ENCODE measurements around the gene UBE2K. TPM values are rescaled to one million over a fixed set of nuclear protein-coding genes. Genes with fewer than 3 reads are reported as not detected.
"Not testable (repeated sequence)": the region's sequence is repeated elsewhere in the genome, so short reads cannot be mapped to it uniquely, and the experiment has no call there.

Gene UBE2K
- total RNA-seq: 100 to 1,000 TPM in 1 of 2 experiments, 10 to 100 TPM in 1; 92.7 to 102 TPM

GRCh38 chr4:39697740-39698423 lies at the start of gene UBE2K:
Gene UBE2K, plus strand, starts transcription at chr4:39698136. Its CDS starts 192 bp downstream, at chr4:39698328.
- H3K36me3 Mint-ChIP-seq: peaks cover 20% of the 10 kb centered on the region
- peak within 1 kb of the TSS; percentile 96 for H3K27ac Mint-ChIP-seq
- no peaks in the 10 kb centered on the region for H3K9me3 Mint-ChIP-seq
- peak within 1 kb of the TSS; percentile 96 for H3K4me3 Mint-ChIP-seq
- peak; percentile 93 for DNase-seq
- H3K27me3 Mint-ChIP-seq: no peaks in the 10 kb centered on the region
- peaks cover 29% of the 10 kb centered on the region for H3K4me1 Mint-ChIP-seq

- H3K4me1 Mint-ChIP-seq: no peaks in the 10 kb centered on the region
- no peak overlapping the region for H3K4me3 Mint-ChIP-seq
- no peak for DNase-seq
- no peak overlapping the region for H3K27ac Mint-ChIP-seq
- H3K9me3 Mint-ChIP-seq: no peaks in the 10 kb centered on the region
- H3K36me3 Mint-ChIP-seq: no peaks in the 10 kb centered on the region
- H3K27me3 Mint-ChIP-seq: no peaks in the 10 kb centered on the region
Observed at GRCh38 chr4:39648213-39648612, 49.7 kb upstream of the UBE2K start.

- H3K27me3 Mint-ChIP-seq: no peaks in the 10 kb centered on the region
- no peaks in the 10 kb centered on the region for H3K4me1 Mint-ChIP-seq
- no peak overlapping the region for H3K27ac Mint-ChIP-seq
- H3K36me3 Mint-ChIP-seq: no peaks in the 10 kb centered on the region
- no peak for DNase-seq
- H3K4me3 Mint-ChIP-seq: no peak overlapping the region
- H3K9me3 Mint-ChIP-seq: no peaks in the 10 kb centered on the region
Observed at GRCh38 chr4:39648827-39649558, 48.9 kb upstream of the UBE2K start.

GRCh38 chr4:39649639-39650265 lies 48.2 kb upstream of the UBE2K start:
- H3K9me3 Mint-ChIP-seq: no peaks in the 10 kb centered on the region
- no peak for DNase-seq
- H3K27ac Mint-ChIP-seq: no peak overlapping the region
- no peaks in the 10 kb centered on the region for H3K36me3 Mint-ChIP-seq
- no peaks in the 10 kb centered on the region for H3K27me3 Mint-ChIP-seq
- no peaks in the 10 kb centered on the region for H3K4me1 Mint-ChIP-seq
- no peak overlapping the region for H3K4me3 Mint-ChIP-seq

- not testable (repeated sequence) for H3K36me3 Mint-ChIP-seq, H3K27me3 Mint-ChIP-seq, DNase-seq, H3K9me3 Mint-ChIP-seq, H3K4me1 Mint-ChIP-seq, H3K4me3 Mint-ChIP-seq, H3K27ac Mint-ChIP-seq
Observed at GRCh38 chr4:39651586-39651985, 46.4 kb upstream of the UBE2K start.

GRCh38 chr4:39655211-39655610 lies 42.7 kb upstream of the UBE2K start:
- no peaks in the 10 kb centered on the region for H3K36me3 Mint-ChIP-seq
- no peak overlapping the region for H3K4me3 Mint-ChIP-seq
- H3K27ac Mint-ChIP-seq: no peak overlapping the region
- peaks cover 4% of the 10 kb centered on the region for H3K4me1 Mint-ChIP-seq
- no peaks in the 10 kb centered on the region for H3K27me3 Mint-ChIP-seq
- no peak for DNase-seq
- no peaks in the 10 kb centered on the region for H3K9me3 Mint-ChIP-seq

- peaks cover 4% of the 10 kb centered on the region for H3K4me1 Mint-ChIP-seq
- no peak overlapping the region for H3K27ac Mint-ChIP-seq
- no peaks in the 10 kb centered on the region for H3K9me3 Mint-ChIP-seq
- no peak for DNase-seq
- H3K27me3 Mint-ChIP-seq: no peaks in the 10 kb centered on the region
- no peaks in the 10 kb centered on the region for H3K36me3 Mint-ChIP-seq
- no peak overlapping the region for H3K4me3 Mint-ChIP-seq
Observed at GRCh38 chr4:39655876-39656275, 42.1 kb upstream of the UBE2K start.

GRCh38 chr4:39656638-39657037 lies 41.3 kb upstream of the UBE2K start:
- H3K4me1 Mint-ChIP-seq, H3K36me3 Mint-ChIP-seq, H3K4me3 Mint-ChIP-seq, DNase-seq, H3K27me3 Mint-ChIP-seq, H3K27ac Mint-ChIP-seq, H3K9me3 Mint-ChIP-seq: not testable (repeated sequence)

- Mint-ChIP-seq H3K27ac (no peak overlapping the region), H3K27me3 (no peaks in the 10 kb centered on the region), H3K9me3 (no peaks in the 10 kb centered on the region), H3K4me3 (no peak overlapping the region), H3K36me3 (no peaks in the 10 kb centered on the region), H3K4me1 (peaks cover 4% of the 10 kb centered on the region)
- DNase-seq: no peak
Observed at GRCh38 chr4:39657465-39657864, 40.5 kb upstream of the UBE2K start.

GRCh38 chr4:39658756-39659155 lies 39.2 kb upstream of the UBE2K start:
- H3K27me3 Mint-ChIP-seq: no peaks in the 10 kb centered on the region
- no peak overlapping the region for H3K27ac Mint-ChIP-seq
- H3K4me1 Mint-ChIP-seq: peaks cover 4% of the 10 kb centered on the region
- H3K4me3 Mint-ChIP-seq: no peak overlapping the region
- no peak for DNase-seq
- no peaks in the 10 kb centered on the region for H3K9me3 Mint-ChIP-seq
- H3K36me3 Mint-ChIP-seq: no peaks in the 10 kb centered on the region

GRCh38 chr4:39660045-39660444 lies 37.9 kb upstream of the UBE2K start:
- Mint-ChIP-seq H3K27ac (no peak overlapping the region), H3K27me3 (no peaks in the 10 kb centered on the region), H3K36me3 (no peaks in the 10 kb centered on the region), H3K4me1 (peaks cover 5% of the 10 kb centered on the region), H3K4me3 (no peak overlapping the region), H3K9me3 (no peaks in the 10 kb centered on the region)
- no peak for DNase-seq

- Mint-ChIP-seq H3K36me3 (no peaks in the 10 kb centered on the region), H3K4me1 (peaks cover 8% of the 10 kb centered on the region), H3K27me3 (no peaks in the 10 kb centered on the region), H3K9me3 (no peaks in the 10 kb centered on the region), H3K27ac (no peak overlapping the region), H3K4me3 (no peak overlapping the region)
- DNase-seq: no peak
Observed at GRCh38 chr4:39660757-39661156, 37.2 kb upstream of the UBE2K start.

GRCh38 chr4:39662683-39663082 lies 35.3 kb upstream of the UBE2K start:
- no peak overlapping the region for H3K4me3 Mint-ChIP-seq
- no peaks in the 10 kb centered on the region for H3K36me3 Mint-ChIP-seq
- H3K27ac Mint-ChIP-seq: no peak overlapping the region
- H3K27me3 Mint-ChIP-seq: no peaks in the 10 kb centered on the region
- no peaks in the 10 kb centered on the region for H3K9me3 Mint-ChIP-seq
- peaks cover 3% of the 10 kb centered on the region for H3K4me1 Mint-ChIP-seq
- DNase-seq: no peak

- Mint-ChIP-seq H3K9me3 (no peaks in the 10 kb centered on the region), H3K4me3 (no peak overlapping the region), H3K27ac (no peak overlapping the region), H3K4me1 (peaks cover 3% of the 10 kb centered on the region), H3K36me3 (no peaks in the 10 kb centered on the region), H3K27me3 (no peaks in the 10 kb centered on the region)
- no peak for DNase-seq
Observed at GRCh38 chr4:39664828-39665731, 32.9 kb upstream of the UBE2K start.

GRCh38 chr4:39667706-39668105 lies 30.2 kb upstream of the UBE2K start:
- no peak overlapping the region for H3K4me3 Mint-ChIP-seq

More at GRCh38 chr4:39667706-39668105, 30.2 kb upstream of the UBE2K start:
- no peak for DNase-seq
- Mint-ChIP-seq H3K36me3 (no peaks in the 10 kb centered on the region), H3K4me1 (peaks cover 3% of the 10 kb centered on the region), H3K27ac (no peak overlapping the region), H3K9me3 (peaks cover 4% of the 10 kb centered on the region), H3K27me3 (no peaks in the 10 kb centered on the region)
